PC-9 (cell line): ENCODE data around the gene MRPS22. TPM values are rescaled to one million over a fixed set of nuclear protein-coding genes. Genes with fewer than 3 reads are reported as not detected.

Source experiments
- BruUV-seq: library from RNA; stranded (reverse); fragments of 400-500 nt; replicated peaks from 2 replicates; lab custom pipeline; 2021; lab: Mats Ljungman, UMichigan
- CTCF ChIA-PET: fragments of 300-600 bp; sonication (Branson Sonifier 250); formaldehyde crosslinking; loops from one replicate; lab custom pipeline; 2022; ENCODE audit warnings: antibody characterized with exemption; lab: Charles Lee
- POLR2A ChIA-PET: fragments of 300-600 bp; sonication (Branson Sonifier 250); formaldehyde crosslinking; loops from one replicate; lab custom pipeline; 2022; ENCODE audit warnings: antibody characterized with exemption; ENCODE audit not compliant: unreplicated experiment; lab: Charles Lee
- DNase-seq, 2 experiments: peaks; one replicate each; pipeline versions ENCODE4 v3.0.0 to v3.0.0-alpha.2; 2015 to 2022; ENCODE audit warnings: mixed read lengths in 1 of 2
- H2AFZ ChIP-seq: fragments of 200-600 bp; sonication (generic); 2 replicates; pipeline ENCODE4 v1.8.1; 2017; ENCODE audit warnings: antibody characterized with exemption
- H3F3A ChIP-seq: fragments of 200-600 bp; sonication (generic); 2 replicates; pipeline ENCODE4 v1.8.1; 2017; ENCODE audit warnings: antibody characterized with exemption, mild to moderate bottlenecking, low read depth; ENCODE audit not compliant: insufficient read depth
- H3K27ac ChIP-seq: fragments of 200-600 bp; sonication (generic); 2 replicates; pipeline ENCODE4 v1.6.1; 2016; ENCODE audit warnings: mixed run types
- H3K27me3 ChIP-seq: fragments of 200-600 bp; sonication (generic); 2 replicates; pipeline ENCODE4 v1.6.1; 2016; ENCODE audit warnings: low read depth, mixed run types; ENCODE audit not compliant: insufficient read depth
- H3K36me3 ChIP-seq: fragments of 200-600 bp; sonication (generic); 2 replicates; pipeline ENCODE4 v1.6.1; 2016; ENCODE audit warnings: low read depth, mixed run types
- H3K4me1 ChIP-seq: fragments of 200-600 bp; sonication (generic); replicated peaks from 2 replicates; pipeline ENCODE4 v1.6.1; 2016; ENCODE audit warnings: mixed run types; ENCODE audit not compliant: insufficient read depth
- H3K4me2 ChIP-seq: fragments of 200-600 bp; sonication (generic); 2 replicates; pipeline ENCODE4 v1.6.1; 2017; ENCODE audit warnings: mixed run types
- H3K4me3 ChIP-seq: fragments of 200-600 bp; sonication (generic); 2 replicates; pipeline ENCODE4 v1.6.1; 2016; ENCODE audit warnings: mixed run types
- H3K79me2 ChIP-seq: fragments of 200-600 bp; sonication (generic); 2 replicates; pipeline ENCODE4 v1.6.1; 2017; ENCODE audit warnings: low read depth, mixed run types
- H3K9me2 ChIP-seq: fragments of 200-600 bp; sonication (generic); 2 replicates; pipeline ENCODE4 v1.8.1; 2017; ENCODE audit warnings: mild to moderate bottlenecking; ENCODE audit not compliant: insufficient read depth
- H3K9me3 ChIP-seq: fragments of 200-600 bp; sonication (generic); 2 replicates; pipeline ENCODE4 v1.8.1; 2016; ENCODE audit warnings: low read depth; ENCODE audit not compliant: insufficient read depth
- H4K20me1 ChIP-seq: fragments of 200-600 bp; sonication (generic); 2 replicates; pipeline ENCODE4 v1.8.1; 2017; ENCODE audit not compliant: insufficient read depth
- CTCF ChIP-seq: fragments of 200-600 bp; sonication (generic); conservative IDR thresholded peaks from 2 replicates; pipeline ENCODE4 v1.6.1; 2017; ENCODE audit warnings: mixed run types, antibody characterized with exemption, mild to moderate bottlenecking, moderate library complexity
- EZH2 ChIP-seq: fragments of 200-600 bp; sonication (generic); IDR thresholded peaks from 2 replicates; pipeline ENCODE4 v1.8.0; 2017; ENCODE audit warnings: antibody characterized with exemption, low read depth
- intact Hi-C: fragments of 100-400 bp; cut with micrococcal nuclease; formaldehyde crosslinking; loops from one replicate; pipeline ENCODE4 v1.10.0; 2022; ENCODE audit not compliant: unreplicated experiment
- total RNA-seq: library from RNA; stranded (reverse); gene quantifications from 2 replicates; pipeline ENCODE4 v1.2.3, GENCODE V29; 2021

MRPS22 gene
- total RNA-seq, 1 experiment from 2014 or later = 68.0 TPM

GRCh38 chr3:139301183-139301582, 42.6 kb upstream of the MRPS22 start:
- Histone ChIP-seq H3K79me2 (no peaks in the 10 kb centered on the region), H3K9me3 (no peaks in the 10 kb centered on the region), H3K4me1 (peaks cover 52% of the 10 kb centered on the region), H3K36me3 (no peaks in the 10 kb centered on the region), H3K4me3 (no peak overlapping the region), H3K9me2 (no peaks in the 10 kb centered on the region), H3K27ac (no peak overlapping the region), H3K27me3 (no peaks in the 10 kb centered on the region), H3K4me2 (peak overlapping the region; percentile 32; the same call in 1 of the 2 replicates), H4K20me1 (no peaks in the 10 kb centered on the region), H3F3A (peaks cover 31% of the 10 kb centered on the region), H2AFZ (no peak overlapping the region)
- no TSS peak for BruUV-seq
- TF ChIP-seq EZH2 (no peak), CTCF (no peak)
- intact Hi-C loops = no loop called here
- DNase-seq = peak; percentile 52 to 68
- ChIA-PET CTCF (interaction anchor here (1.0 to 2.0 kb wide), 3 partner anchors 12 to 18 kb away, joined by 3 to 8 read pairs (median 4); no protein-coding TSS in a partner anchor), POLR2A (interaction anchor here (0.6 to 0.8 kb wide), 6 partner anchors 10 to 1879 kb away, joined by 3 to 5 read pairs (median 4); no protein-coding TSS in a partner anchor)

DNA sequence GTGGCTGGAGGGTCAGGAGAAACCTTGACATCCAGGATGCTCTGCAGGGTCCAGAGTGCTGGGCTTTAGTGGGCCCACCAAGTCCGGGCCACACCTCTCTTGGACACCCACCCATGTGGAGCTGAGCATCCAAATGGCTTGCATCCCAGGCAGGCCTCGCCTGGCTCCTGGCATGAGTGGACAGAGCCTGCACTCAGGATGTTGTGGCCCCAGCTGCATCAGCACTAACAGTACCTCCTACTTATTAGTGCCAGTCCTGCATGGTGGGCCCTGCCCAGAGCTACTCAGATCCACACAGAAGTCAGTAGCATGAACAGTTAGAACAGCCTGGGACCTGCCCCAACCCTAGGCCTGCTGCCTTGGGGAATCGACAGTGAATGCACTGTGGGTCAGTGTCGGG, 42.2 kb upstream of the MRPS22 start:
- TSS peak; percentile 42 for BruUV-seq
- Histone ChIP-seq H2AFZ (no peak overlapping the region), H3K4me3 (no peak overlapping the region), H3K27ac (0 out of 2 replicates have a peak overlapping the region, but pooled peaks have one; percentile 17), H3K9me2 (no peaks in the 10 kb centered on the region), H4K20me1 (no peaks in the 10 kb centered on the region), H3K9me3 (no peaks in the 10 kb centered on the region), H3F3A (peaks cover 31% of the 10 kb centered on the region), H3K36me3 (no peaks in the 10 kb centered on the region), H3K4me2 (peak overlapping the region; percentile 32), H3K4me1 (peaks cover 52% of the 10 kb centered on the region), H3K27me3 (no peaks in the 10 kb centered on the region), H3K79me2 (no peaks in the 10 kb centered on the region)
- ChIA-PET CTCF (interaction anchor here (1.0 to 1.3 kb wide), 3 partner anchors 12 to 190 kb away, joined by 3 to 4 read pairs (median 3); no protein-coding TSS in a partner anchor), POLR2A (interaction anchor here (0.5 to 0.7 kb wide), 4 partner anchors 9 to 386 kb away, joined by 3 to 5 read pairs (median 4); no protein-coding TSS in a partner anchor)
- no peak for DNase-seq
- intact Hi-C loops = loop anchor here (1.0 to 2.0 kb wide), 5 partner anchors 9 to 231 kb away; no protein-coding TSS in a partner anchor
- TF ChIP-seq CTCF (no peak), EZH2 (no peak)

- peak overlapping the region; percentile 71 for H3K27ac ChIP-seq
Measured at GRCh38 chr3:139302084-139302800, 41.6 kb upstream of the MRPS22 start.

More at GRCh38 chr3:139302084-139302800, 41.6 kb upstream of the MRPS22 start:
- ChIA-PET POLR2A (interaction anchor here (0.5 to 0.8 kb wide), 5 partner anchors 11 to 1165 kb away, joined by 3 to 7 read pairs (median 5); no protein-coding TSS in a partner anchor), CTCF (interaction anchor here (0.6 to 1.3 kb wide), 4 partner anchors 9 to 385 kb away, joined by 3 to 4 read pairs (median 3); no protein-coding TSS in a partner anchor)
- no peak for TF ChIP-seq CTCF
- no peak for TF ChIP-seq EZH2
- Histone ChIP-seq H3K4me1 (peaks cover 52% of the 10 kb centered on the region), H3K9me3 (no peaks in the 10 kb centered on the region), H2AFZ (no peak overlapping the region), H3K36me3 (no peaks in the 10 kb centered on the region), H3K4me3 (peak overlapping the region; percentile 22; the same call in 1 of the 2 replicates), H3K4me2 (peak overlapping the region; percentile 69), H3K79me2 (no peaks in the 10 kb centered on the region), H3F3A (peaks cover 31% of the 10 kb centered on the region), H3K9me2 (no peaks in the 10 kb centered on the region), H4K20me1 (no peaks in the 10 kb centered on the region), H3K27me3 (no peaks in the 10 kb centered on the region)
- peak; percentile 91 to 97 for DNase-seq
- intact Hi-C loops = loop anchor here (1.0 to 2.0 kb wide), 5 partner anchors 8 to 231 kb away; no protein-coding TSS in a partner anchor
- no TSS peak for BruUV-seq
